Measurements from ENCODE around the gene STX7.

The STX7 gene

DNA sequence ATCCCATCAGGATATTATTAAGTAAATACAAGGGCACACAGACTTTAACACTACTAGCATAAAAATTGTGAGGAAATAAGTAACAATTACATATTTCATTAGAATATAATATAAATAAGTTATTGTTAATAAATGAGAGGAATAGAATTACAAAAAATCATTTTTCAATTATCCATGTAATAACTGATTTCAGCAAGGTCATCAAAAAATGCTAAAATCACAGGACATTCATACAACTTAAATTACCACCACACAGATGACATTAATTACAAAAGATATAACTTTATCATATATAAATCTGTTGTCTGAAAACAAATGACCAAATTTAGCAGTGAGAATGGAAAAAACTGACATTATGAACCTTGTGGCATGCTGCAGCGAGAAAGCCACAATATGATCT is 37.0 kb downstream of the STX7 start:
- no peak for DNase-seq

DNA sequence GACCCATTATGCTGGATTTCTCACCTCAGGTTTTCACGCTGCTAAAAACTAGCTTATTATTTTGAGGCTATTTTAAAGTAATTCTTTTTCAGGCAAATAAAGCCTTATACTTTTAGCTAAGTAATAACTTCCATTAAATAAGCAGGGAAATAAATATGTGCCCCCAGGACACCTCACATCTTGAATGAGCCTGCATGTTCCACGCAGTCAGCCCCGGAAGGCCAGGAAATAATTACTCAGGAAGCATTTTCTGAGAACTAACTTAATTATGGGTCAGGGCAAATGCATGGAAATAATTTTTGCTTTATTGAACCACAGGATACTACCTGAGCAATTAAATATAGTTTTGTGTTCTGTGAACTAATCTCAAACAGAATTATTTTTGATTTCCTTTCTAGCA is 41.1 kb downstream of the STX7 start:
- DNase-seq: no peak

DNA sequence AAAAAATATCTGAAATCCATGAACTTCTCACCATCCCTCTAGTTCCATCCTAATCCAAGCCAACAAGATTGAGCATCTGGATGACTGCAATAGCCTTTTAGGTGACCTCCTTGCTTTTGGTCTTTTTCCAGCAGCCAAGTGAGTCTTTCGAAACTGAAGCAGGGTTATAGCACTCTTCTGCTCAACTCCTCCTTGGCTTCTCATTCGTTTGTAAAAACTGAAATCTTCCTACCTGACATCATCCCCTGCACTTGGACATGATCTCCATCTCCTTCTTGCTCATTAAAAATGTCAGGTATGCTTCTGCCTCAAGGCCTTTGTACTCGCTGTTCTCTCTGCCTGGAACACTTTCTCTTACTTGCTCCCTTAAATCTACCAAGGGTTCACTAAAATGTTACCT is 46.0 kb downstream of the STX7 start:
- DNase-seq: no peak

DNA sequence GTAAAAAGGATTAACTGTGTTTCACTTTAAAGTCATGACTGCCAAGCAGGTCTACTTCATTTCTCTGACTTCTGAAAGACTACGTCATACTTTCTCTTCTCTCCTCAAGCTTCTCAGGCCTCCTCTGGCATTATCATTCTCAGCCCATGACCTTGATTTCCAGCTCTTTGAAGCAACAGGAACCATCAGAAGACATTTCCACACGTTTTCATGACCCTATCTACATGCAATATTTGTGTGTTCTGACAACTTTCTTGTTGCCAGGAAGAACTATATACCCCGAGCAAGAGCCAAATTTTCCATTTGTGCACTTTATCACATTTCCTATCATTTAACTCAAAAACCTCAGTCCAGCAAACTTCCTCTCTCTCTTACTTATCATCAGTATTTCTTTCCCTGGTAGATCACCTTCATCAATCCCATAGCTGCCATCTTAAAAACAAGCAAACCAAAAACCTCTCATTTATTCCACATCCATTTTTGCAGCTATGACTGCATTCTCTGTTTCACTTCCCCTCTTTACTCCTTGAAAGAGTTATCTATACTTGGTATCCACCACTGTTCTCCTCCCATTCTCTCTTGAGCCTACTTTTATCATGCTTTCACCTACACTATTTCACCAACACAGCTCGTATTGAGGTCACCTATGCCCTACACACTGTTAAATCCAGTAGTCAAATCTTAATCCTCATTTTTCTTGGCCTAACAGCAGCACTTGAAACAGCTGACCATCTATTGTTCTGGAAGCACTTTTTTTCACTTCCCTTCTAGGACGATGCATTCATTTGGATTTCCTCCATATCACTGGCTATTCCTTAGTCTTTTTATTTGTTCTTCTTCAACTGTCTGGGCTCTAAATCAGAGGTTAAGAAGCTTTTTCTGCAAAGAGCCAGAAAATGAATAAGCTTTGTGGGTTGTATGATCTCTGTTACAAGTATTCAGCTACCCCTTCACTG is 47.1 kb downstream of the STX7 start:
- no peak for DNase-seq

DNA sequence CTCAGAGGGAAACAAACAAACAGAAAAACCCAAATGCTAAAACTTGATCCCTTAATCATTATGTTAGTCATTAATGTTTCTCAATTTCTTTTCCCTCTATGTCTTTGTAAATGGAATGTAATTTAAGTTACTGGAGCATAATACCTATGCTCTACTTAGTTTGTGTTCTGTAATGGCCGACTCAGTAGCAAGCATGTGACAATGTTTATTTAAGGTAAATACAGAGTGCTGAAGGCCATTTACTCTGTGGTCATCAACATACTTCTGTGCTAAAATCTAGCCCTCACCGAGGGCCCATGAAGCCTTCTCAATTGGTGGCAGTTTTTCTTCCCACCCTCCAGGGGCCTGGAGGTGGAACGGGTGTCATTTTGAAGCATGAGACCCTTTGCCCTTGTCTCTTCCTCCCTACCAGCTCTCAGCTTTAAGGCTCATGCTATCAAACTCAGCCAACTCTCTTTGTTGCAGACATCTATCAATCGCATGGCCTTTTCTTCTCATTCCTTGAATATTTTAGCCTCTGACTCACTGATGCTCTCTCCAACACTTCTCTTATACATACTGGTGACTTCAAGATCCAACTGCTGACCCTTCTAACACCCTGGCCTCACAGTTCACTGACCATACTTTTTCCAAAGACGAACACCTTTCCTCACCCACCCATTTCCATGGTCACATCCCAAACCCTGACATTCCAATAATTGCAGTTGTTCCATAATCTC is 48.2 kb downstream of the STX7 start:
- DNase-seq: no peak

DNA sequence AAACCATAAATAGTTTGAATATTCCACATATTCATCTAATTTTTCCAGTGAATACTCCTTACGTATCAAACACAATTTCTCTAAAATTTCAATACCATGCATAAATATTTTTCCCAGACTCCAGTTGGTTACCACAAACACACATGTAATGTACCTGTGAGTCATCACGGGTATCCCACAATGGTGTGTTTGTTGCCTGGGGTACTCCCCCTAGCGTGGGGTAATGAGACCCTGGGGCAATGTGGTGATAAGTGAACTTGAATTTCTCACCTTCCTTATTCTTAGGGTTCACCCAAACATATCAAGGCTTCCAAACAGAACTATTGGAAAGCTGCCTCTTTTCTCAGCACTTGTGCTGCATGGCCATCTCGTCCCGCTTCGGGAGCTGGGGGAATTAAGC is 51.0 kb downstream of the STX7 start:
- no peak for DNase-seq

DNA sequence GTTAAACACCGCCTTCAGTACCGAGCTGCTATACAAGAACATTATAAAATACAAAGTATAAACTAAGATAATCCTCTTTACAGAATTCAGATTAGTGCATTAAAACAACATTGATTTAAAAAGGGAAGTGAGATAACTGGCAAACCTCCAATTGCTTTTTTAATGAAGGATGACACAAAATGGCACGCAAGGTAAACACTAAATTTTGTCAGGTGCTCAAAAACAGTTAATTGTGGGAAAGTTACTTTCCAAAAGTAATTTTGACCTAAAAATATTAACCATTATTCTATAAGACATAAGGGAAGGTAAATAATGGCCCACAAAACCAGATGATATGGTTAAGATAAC is 53.3 kb downstream of the STX7 start:
- no peak for DNase-seq

DNA sequence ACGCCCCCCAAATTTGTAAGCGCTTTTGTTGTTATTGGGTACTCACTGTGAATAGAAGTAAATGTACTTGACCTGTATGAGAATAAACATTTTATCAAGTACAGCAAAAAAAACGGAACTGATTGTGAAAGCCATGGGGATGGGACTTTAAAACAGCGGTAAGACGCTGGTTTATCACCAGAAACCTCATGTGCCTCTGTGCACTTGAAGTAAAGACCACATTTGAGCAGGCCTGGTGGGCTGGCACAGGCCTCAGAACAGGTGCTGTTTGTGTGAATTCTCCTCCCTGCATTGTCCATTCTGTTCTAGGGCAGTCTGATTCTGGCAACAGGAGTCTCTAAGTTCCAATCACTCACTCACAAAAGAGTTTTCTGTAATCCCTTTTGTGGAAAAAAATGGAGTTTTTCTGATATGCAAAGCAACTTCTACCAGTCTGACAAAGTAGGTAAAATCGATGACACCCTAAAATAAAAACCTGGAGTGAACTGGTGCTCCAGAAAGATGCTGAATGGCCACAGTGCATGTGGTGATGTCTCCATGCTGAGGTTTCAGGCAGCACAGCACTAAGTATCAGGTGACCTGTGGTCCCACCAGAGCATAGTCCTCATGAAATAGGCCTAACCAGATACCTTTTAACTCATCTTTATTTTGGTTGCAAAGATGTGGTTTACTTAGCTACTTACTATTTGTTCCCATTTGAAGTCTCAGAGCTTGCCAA is 53.9 kb downstream of the STX7 start:
- no peak for DNase-seq

DNA sequence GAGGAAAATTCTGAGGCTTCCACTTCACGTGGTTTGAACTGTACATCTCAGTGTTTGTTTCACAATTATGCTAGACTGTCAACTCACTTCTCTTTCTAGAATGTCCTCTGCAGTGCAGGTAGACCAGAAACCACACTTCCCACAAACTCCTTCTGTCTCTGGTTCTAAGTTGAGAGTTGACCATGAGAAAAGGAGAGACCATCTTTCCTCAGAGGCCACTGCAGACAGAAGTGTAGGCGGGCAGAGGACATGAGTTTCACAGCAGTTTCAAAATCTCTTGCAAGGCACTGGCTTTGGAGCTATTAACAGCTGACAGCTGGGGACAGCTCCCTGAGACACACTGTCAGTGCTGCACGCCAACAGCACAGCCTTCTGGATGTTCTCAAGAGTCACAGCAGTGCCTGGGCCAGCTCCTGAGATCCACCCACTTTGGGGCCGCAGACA is 56.2 kb downstream of the STX7 start:
- DNase-seq: no peak

DNA sequence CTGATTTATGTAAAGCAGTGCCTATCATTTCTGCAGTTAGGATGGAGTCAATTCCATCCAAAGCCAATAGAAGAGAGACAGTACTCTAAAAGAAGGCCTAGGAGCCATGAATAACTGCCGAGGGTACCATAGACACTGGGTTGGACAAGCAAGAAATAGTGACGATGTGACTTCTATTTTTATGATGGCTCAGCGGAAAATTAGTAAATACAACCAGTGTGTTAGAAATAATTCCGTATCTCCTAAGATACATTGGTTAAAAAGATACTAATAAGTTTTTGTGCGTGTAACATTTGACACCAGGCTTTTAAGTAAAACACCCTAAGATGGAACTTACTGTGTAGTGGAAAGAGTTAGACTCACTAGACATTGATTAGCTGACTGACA is 66.1 kb downstream of the STX7 start:
- DNase-seq: no peak

DNA sequence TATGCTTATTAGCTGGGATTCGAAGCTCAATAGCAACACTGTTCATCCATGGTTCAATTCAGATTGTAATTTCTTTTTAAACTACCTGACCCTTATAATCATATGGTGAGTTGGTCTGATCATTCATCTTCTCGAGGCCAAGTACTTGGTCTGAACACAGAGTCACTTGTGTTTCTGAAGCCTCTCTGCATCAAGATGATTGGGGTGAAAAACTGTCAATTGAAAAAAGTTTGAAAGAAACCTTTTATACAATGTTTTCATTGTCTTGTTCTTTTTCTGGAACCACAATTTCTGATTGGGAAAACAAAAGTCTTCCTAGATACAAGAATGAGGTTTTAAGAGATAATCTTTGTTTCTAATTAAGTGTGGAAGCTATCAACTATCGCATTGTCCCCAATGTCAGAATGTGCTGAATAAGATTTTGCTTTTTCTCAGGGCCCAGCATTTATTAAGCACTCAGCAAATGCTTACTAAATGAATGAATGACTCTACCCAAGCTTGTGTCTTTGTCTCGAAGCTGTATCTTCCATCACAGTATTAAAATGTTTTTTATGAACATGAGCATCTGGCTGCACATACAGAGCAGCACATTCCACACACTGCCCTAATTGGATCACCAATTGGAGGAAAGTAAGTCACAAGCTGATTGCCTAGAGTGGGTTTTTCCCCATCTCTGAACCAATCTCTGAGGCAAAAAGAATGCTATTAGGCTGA is 66.6 kb downstream of the STX7 start:
- no peak for DNase-seq

DNA sequence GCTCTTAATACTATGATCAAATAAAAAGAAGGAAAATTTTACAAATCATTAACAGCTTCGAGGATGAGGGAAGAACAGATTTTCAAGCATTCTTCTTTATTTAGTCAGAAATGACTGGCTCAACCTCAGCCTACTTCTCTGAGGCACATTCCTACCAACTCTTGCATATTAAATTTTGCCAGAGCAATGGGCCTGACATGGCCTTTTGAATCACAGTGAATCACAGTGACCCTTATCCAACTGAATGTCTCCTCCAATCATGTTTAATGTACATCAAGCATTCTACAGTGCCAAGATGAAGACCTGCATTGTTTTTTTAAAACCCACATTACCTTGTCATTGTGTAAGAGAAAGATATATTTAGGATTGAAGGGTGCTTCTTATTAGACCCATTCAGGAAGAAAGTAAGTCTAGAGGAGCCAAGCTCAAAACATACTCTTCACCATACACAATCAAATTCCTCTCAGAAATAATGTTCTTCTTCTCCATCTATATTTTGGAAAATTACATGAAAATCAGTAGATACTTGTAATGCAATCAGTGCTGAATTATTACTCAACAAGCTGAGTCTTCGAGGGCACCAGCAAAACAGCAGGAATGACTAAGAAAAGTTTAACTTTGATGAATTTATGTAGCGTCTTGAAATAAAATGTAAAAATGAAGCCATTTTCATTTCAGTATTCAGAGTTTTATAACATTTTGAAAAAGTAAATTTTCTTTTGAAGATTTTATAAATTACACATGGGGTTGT is 67.5 kb downstream of the STX7 start:
- no peak for DNase-seq

DNA sequence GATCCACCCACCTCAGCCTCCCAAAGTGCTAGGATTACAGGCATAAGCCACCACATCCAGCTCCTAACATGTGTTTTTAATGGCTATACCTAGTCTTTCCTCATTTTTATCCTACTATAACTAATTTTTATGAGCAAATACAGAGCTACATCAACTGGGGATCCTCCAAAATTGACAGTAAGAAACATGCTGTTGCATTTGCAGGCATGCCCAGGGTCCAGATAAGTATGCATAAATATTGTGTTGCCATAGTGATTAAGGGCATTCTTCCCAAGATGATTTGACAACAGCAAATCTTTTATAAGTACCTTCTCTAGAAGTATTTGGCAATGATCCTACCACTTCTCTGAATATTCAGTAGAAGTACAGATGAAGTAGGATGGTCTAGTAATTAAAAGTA is 69.7 kb downstream of the STX7 start:
- no peak for DNase-seq

DNA sequence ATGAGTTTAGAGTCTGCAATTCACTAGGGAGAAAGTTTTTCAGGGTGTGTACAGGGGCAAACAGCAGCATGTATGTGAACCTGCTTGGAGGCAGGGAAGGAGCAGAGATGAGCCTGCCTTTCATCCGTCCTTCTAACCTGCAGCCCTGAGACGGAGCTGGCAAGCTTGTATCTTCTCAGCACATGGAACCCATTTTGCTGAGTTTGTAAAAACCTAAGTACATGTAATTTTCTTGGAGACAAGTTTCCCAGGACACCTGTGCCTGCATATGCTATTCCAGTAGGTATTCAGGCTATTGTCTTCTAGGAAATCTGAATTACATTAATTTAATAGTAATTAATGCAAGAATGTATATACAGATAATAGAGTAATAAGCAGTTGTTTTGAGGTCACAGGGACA is 82.8 kb downstream of the STX7 start:
- DNase-seq: no peak

DNA sequence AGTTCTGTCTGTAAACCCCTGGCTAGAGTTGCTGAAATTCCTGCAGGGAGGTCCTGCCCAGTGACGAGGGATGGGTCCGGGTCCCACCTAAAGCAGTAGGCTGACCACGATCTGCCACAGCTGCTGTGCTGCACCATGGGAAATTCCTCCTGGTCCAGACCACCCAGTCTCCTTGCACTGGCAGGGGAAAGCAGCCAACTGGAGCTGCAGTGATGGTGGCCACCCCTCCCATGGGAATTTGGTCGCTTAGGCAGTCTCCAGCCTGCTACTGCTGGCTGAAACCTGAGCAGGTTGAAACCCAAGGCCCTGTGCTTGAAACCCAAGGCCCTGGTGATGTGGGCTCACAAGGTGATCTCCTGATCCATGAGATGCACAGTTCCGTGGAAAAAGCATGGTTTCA is 87.7 kb downstream of the STX7 start:
- DNase-seq: no peak

DNA sequence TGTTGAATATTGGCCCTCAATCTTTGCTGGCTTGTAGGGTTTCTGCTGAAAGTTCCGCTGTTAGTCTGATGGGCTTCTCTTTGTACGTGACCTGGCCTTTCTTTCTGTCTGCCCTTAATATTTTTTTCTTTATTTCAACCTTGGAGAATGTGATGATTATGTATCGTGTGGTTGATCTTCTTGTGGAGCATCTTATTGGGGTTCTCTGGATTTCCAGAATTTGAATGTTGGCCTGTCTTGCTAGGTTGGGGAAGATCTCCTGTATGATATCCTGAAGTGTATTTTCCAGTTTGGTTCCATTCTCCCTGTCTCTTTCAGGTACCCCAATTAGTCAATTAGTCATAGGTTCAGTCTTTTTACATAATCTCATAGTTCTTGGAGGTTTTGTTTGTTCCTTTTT is 89.1 kb downstream of the STX7 start:
- no peak for DNase-seq

DNA sequence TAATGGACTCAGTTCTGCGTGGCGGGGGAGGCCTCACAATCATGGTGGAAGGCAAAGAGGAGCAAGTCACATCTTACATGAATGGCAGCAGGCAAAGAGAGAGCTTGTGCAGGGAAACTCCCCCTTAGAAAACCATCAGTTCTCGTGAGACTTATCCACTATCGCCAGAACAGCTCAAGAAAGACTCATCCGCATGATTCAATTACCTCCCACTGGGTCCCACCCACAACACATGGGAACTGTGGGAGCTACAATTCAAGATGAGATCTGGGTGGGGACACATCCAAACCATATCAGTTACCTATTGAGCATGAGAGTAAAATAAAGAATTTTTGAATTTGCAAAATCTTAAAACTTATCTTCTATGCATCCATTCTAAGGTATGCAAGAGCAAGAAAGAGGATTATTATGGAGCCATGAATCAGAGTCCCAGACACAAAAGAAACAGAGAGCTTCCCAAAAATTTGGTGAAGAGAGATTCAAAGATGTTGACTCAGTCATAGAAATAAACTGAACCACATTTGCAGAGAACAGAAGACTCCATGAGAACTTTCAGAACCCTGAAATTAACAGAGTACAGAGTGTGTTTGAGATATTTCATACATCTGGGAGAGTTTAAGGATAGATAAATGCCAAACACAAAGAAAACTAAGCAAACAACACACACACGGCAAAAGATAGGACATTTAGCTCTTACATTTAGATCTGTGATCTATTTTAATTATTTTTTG is 94.5 kb downstream of the STX7 start:
- DNase-seq: no peak

DNA sequence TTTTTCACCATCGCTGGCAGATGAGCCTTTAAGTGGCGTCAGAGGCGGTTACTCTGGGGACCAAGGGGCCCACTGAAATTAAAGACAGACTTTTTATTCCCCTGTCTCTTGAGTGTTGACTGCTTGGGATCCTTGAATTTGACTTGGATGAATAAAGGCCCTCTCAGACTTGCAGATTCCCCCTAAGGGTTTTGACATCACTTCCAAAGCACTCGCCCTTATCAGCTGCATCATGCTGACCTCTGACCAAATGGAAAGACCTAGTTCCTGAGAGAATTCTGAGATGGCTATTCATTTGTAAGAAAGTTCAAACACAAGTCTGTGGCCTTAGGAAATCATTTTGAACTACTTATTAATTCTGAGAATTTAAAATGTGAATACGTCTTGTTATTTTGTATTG is 98.2 kb downstream of the STX7 start:
- DNase-seq: no peak

DNA sequence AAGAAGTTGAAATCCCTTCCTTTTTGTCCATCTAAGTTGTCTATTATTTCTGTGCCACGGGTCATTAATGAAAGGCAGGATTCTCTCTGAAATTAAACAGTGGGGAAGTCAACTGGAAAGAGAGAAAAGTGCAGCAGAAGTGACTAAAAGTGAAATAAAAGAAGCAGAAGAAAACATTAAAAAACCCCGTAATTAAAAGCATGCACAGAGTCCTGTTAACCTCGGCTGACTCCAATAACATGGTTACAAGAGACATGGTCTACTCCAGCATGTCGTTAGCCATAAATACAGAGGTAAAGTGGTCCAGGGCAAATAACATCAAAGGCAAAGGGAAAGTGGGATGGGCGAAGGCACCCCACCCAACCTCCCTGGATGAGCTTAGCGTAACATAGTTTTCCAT is 98.6 kb downstream of the STX7 start:
- DNase-seq: no peak

DNA sequence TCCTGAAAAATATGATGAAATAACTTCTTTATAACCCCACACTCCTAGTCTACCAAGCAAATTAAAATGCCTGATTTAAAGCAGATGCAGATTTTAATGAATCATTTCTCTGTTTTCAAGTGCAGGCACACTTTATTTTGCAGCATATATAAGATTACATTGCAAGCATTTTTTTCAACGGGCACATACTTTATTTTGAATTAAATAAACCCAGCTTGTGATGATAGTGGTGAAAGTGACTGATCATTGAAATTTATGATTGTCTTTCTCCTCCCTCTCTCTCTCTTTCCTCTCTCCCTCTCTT is 99.5 kb downstream of the STX7 start:
- DNase-seq: no peak

DNA sequence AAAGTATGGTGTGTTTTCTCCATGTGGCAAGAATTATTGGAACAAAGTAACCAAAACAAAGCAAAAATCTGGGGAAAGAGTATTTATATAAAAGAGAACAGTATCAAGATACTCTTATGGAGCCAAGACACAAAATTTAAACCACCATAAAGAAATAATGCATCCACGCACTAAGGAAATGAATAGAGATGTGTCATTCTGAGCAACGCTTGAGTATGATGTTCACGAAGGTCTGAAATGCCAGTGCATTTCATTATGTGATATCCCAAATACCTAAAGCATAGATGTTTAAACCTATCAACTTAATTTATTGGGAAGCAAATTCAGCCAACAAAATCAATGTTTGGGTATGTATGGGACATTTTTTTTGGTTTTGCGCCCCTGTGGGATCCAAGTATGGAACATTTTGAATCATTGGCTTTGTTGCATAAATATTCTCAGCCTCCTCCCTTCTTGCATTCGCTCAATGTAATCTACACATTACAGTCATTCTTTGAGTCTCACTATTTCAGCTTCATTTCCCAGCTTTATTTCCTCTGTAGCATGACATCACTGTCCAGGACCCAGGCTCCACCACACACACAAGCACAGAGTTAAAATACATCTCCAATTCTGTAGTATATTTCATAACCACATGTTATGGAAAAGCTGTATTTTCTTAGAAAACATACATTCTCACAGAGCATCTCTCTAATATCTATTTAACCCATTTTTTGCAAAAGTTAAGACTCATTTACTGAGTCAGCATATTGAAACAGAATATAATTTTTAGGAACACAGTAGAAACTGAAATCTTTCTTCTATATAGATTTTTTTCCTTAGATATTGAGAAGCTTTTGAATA is 100.0 kb downstream of the STX7 start:
- DNase-seq: no peak
